Purkinje cell (primary cell): ENCODE results near the gene OR6S1. TPM values are rescaled to one million over a fixed set of nuclear protein-coding genes. Genes with fewer than 3 reads are reported as not detected.

Experiments used
- polyA plus RNA-seq: library from polyadenylated mRNA; unstranded; fragments of >200 nt; fragmentation: Nextera tagmentation; gene quantifications from 2 replicates; pipeline ENCODE4 v1.2.1, GENCODE V29; 2014

OR6S1 gene, protein sequence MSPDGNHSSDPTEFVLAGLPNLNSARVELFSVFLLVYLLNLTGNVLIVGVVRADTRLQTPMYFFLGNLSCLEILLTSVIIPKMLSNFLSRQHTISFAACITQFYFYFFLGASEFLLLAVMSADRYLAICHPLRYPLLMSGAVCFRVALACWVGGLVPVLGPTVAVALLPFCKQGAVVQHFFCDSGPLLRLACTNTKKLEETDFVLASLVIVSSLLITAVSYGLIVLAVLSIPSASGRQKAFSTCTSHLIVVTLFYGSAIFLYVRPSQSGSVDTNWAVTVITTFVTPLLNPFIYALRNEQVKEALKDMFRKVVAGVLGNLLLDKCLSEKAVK
- not detected in 2 replicates for polyA plus RNA-seq

DNA sequence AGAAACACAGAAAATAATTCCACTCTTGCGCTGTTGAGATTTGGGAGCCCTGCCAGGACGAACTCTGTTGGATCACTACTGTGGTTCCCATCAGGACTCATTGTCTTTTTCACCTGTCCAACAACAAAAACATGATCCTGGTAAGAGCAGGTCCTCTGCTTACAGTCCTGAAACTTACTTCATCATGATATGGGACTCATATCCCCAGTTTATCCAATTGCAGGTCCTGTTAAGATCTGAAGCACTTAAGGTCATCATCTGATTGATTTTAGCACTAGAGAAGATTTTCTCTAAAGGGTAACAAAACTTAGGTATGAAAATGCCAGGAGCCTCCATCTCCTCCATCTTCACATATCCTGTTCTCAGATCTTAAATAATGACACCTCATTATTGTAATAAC lies at the start of gene OR6S1:
OR6S1 (minus strand) TSS at position 101 of the 400 bp plus-strand sequence; CDS start at position 101, 0 bp downstream.

DNA sequence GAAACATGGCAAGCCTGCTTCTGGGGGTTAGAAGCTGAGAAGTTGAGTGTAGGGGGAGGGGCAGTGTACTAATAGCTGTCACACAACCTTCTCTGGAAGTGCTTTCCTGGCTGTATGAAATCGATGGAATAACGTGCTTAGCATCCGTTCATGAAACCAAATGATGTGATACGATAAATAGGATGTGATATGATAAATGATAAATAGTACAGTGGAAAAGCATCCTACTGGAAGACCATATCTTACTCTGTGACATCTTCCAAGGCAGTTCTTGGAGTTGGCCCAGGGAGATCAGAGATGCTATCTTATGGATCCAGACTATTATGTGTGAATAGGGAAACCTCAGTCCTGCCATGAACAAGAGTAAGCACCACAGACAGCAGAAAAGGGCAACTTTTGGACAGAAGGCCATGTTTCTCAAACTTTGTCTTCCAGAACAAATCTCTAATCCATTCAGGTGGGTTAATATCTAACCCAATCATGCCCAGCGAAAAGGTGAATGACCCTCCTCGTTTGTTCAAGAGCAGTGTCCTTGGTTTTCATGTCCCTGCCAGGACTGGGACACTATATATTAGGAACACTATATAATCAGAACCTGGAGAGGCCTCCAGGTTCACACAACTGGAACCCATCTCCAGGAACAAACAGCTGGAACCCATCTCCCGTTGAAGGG lies 46.8 kb upstream of the OR6S1 start, which contains the start of gene ANG:
ANG (plus strand) TSS at position 598 of the 673 bp plus-strand sequence. CDS start 4,801 bp downstream, outside the sequence.

GRCh38 chr14:20683891-20684661 lies 42.6 kb upstream of the OR6S1 start, which contains the start of gene RNASE4:
RNASE4 (plus strand) TSS chr14:20684560; CDS start chr14:20699372, 14,812 bp downstream.

DNA sequence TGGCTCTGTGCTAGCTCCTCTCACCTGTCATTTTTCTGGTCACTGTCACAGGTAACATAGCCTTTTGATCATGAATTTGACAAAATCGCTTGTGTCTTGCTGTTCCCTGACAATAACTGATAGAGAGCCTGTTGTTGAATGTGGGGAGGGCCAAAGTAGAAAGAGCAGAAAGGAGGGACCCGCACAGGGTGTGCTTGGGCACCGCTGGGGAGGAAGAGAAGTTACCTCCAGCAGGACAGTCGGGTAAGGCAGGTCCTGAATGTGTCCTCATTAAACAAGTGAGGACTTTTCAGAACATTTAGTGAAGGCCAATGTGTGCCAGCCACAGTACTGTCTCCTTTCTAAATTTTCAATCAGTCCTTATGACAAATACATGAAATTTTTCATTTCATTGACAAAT lies 50.3 kb downstream of the OR6S1 start, which contains the start of gene RNASE12:
RNASE12 (minus strand) TSS at position 142 of the 400 bp plus-strand sequence. CDS start 653 bp downstream, outside the sequence.

Other genes with a start within 250 kb of the OR6S1 start
- 0.08 and 1.3 TPM in 2 replicates for gene TEP1, start 228.2 kb downstream of the OR6S1 start, polyA plus RNA-seq
- gene KLHL33, start 205.5 kb downstream of the OR6S1 start, polyA plus RNA-seq, result 0.08 and 0.16 TPM in 2 replicates
- 31.4 and 51.1 TPM in 2 replicates for gene OSGEP, start 186.9 kb downstream of the OR6S1 start, polyA plus RNA-seq
- gene APEX1, start 186.5 kb downstream of the OR6S1 start, polyA plus RNA-seq, result 84.3 and 107 TPM in 2 replicates
- 16.3 and 16.4 TPM in 2 replicates for gene PIP4P1, start 180.3 kb downstream of the OR6S1 start, polyA plus RNA-seq
- gene PNP, start 172.3 kb downstream of the OR6S1 start, polyA plus RNA-seq, result 1.1 and 10.0 TPM in 2 replicates
- gene RNASE10, start 136.2 kb downstream of the OR6S1 start, polyA plus RNA-seq, result not detected in 2 replicates
- gene RNASE9, start 80.6 kb downstream of the OR6S1 start, polyA plus RNA-seq, result not detected in 2 replicates
- gene RNASE11, start 53.7 kb downstream of the OR6S1 start, polyA plus RNA-seq, result not detected in 2 replicates
- not detected in 2 replicates for gene RNASE12, start 50.3 kb downstream of the OR6S1 start, polyA plus RNA-seq
- gene RNASE4, start 42.9 kb upstream of the OR6S1 start, polyA plus RNA-seq, result 2.5 TPM in 1 of 2 replicates, not detected in the other
- gene ANG, start 47.1 kb upstream of the OR6S1 start, polyA plus RNA-seq, result 1.7 TPM in 1 of 2 replicates, not detected in the other
- gene EDDM3A, start 104.2 kb upstream of the OR6S1 start, polyA plus RNA-seq, result not detected in 2 replicates
- gene EDDM3B, start 126.7 kb upstream of the OR6S1 start, polyA plus RNA-seq, result not detected in 2 replicates
- not detected in 2 replicates for gene RNASE6, start 139.6 kb upstream of the OR6S1 start, polyA plus RNA-seq
- gene RNASE1, start 161.2 kb upstream of the OR6S1 start, polyA plus RNA-seq, result 10.1 and 37.8 TPM in 2 replicates
- gene RNASE3, start 249.7 kb upstream of the OR6S1 start, polyA plus RNA-seq, result 2.3 TPM in 1 of 2 replicates, not detected in the other